Measurements from ENCODE around the gene USP10. TPM values are rescaled to one million over a fixed set of nuclear protein-coding genes. Genes with fewer than 3 reads are reported as not detected.

The USP10 gene
- total RNA-seq, 1 donor from 2014 or later, result 39.3 TPM

- no peak for DNase-seq (ENCODE audit: low read depth in 2 of 2)
Measured at GRCh38 chr16:84821728-84822689, 122.2 kb downstream of the USP10 start.

DNA sequence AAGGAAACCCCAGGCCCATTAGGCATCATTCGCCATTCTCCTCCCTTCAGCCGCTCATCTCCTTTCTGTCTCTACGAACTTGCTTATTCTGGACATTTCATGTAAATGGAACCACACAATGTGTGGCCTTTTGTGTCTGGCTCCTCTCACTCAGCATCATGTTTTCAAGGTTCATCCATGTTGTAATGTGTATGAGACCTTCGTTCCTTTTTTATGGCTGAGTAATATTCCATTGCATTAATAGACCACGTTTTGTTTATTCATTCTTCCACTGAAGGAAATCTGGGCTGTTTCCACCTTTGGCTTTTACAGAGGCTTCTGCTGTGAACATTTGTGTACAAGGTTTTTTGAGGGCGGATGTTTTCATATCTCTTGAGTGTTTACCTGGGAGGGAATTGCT, 123.2 kb downstream of the USP10 start:
- DNase-seq (ENCODE audit: low read depth in 2 of 2), result no peak

DNA sequence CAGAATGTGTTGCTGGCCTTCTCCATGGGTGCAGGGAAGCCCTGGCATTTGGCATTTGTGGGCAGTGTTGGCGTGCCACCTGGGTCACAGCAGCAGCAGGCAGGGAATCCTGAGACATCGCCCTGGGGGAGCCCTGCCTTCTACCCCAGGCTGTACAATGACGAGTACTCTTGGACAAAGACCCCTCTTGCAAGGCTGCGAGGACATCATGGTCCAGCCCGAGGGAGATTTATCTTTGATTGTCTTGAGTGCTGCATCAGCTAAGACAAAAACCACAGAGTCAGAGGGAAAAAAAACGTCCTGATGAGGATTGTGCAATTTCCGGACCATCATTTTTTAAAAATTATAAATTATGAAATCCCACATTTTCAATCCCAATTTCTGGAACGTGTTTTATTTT, 123.7 kb downstream of the USP10 start:
- DNase-seq (ENCODE audit: low read depth in 2 of 2), result no peak

DNA sequence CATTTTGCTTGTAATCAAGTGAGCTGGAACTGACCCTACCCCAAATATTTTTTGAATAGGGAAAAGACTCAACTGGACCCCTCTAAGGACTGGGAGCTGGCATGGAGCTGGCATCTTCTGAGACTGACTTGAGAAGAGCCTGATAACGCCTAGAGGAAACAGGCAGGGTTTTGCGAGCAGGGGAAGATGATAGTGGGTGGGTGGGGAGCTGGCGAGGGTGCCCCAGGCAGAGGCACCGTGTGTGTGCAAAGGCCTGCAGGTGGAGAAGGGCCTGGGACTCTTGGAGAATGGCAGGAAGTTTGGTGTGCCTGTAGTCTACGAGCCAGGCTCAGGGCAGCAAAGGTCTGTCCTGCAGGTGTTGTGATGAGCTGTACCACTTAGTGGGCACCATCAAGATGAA, 124.1 kb downstream of the USP10 start:
- no peak for DNase-seq (ENCODE audit: low read depth in 2 of 2)

DNA sequence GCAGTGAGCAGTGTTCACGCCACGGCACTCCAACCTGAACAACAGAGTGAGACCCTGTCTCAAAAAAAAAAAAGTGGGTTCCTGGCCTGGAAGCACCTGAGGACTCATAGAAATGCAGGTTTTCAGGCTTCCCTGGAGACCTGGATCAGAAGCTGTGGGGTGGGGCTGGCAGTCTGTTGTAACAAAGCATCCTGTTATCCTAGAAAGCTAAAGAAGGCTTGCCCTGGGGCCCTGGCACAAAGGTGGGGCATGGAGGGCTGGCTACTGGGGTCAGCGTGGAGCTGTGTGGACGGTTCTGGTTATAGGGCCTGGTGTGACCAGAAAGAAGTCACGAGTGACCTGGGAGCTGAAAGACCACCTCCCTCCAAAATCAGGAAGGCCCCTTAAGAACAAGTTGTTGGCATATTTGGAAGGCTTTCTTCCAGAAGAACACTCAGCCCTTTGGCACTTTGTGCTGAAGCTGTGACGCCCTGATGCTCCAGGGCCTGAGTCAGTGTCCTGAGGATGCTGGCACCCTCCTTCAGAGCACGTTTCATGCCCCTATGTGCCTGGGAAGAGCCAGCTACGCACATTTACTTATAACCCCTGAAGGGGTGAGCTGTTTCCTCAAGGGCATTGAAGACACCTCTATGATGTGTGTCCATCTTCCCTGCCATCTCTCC, 126.2 kb downstream of the USP10 start:
- DNase-seq (ENCODE audit: low read depth in 2 of 2), result no peak

DNA sequence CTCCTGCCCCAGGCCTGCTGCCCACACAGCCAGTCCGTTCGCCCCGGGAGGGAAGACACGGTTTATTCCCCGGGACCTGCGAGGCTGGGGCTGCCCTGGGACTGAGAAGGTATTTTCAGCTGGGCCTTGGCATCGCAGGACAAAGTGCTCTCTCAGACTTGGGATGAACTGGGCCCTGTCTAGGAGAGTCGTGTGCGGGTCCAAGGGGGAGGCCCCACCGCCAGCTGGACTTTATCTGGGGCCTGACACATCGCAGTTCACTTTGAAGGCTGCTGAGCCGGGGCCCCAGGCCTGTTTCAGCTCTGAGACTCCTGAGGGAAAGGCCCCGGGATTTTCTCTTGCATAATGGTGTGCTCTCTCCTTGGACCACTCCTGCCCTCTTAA, 126.8 kb downstream of the USP10 start:
- no peak for DNase-seq (ENCODE audit: low read depth in 2 of 2)

DNA sequence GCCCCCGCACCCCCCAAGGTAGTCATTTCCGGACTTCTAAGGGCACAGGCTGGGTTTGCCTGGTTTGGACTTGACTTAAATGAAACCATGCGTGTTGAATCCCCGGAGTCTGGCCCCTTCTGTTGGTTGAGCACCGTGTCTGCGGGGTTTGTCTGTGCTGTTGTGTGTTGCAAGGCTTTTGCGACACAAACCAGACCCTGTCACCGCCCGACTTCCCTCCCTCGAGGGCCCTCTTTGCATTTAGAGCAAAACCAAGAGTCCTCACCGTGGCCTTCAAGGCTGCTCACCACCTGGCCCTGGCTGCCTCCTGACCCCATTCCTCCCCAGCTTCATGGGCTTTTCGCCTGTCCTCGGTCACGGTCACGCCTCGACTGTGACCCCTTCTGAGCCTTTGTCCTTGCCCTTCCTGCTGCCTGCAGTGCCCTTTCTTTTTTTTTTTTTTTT, 127.4 kb downstream of the USP10 start:
- no peak for DNase-seq (ENCODE audit: low read depth in 2 of 2)

- no peak for DNase-seq (ENCODE audit: low read depth in 2 of 2)
Measured at GRCh38 chr16:84827897-84828296, 128.1 kb downstream of the USP10 start.

- no peak for DNase-seq (ENCODE audit: low read depth in 2 of 2)
Measured at GRCh38 chr16:84828322-84828721, 128.5 kb downstream of the USP10 start.

Other genes with a start within 250 kb of the USP10 start
- gene MEAK7, start 195.3 kb upstream of the USP10 start, total RNA-seq, result 10.7 and 13.3 TPM in 2 replicates
- 107 and 116 TPM in 2 replicates for gene COTL1, start 81.9 kb upstream of the USP10 start, total RNA-seq
- 33.1 and 49.8 TPM in 2 replicates for gene KLHL36, start 51.5 kb upstream of the USP10 start, total RNA-seq
- gene CRISPLD2, start 120.0 kb downstream of the USP10 start, total RNA-seq, result under 0.01 and 0.20 TPM in 2 replicates